Muscle of arm (tissue), 12 donors: ENCODE results near the gene ENKD1. TPM values are rescaled to one million over a fixed set of nuclear protein-coding genes. Genes with fewer than 3 reads are reported as not detected.

Experiments used
- DNase-seq: peaks from one replicate; pipeline ENCODE4 v3.0.0-alpha.2; 2013
- polyA plus RNA-seq, 12 donors: library from polyadenylated mRNA; unstranded; fragments of 120-200 nt; gene quantifications; one replicate each; pipeline ENCODE4 v1.2.1, GENCODE V29; 2013; ENCODE audit not compliant: insufficient read length in 12 of 12

The ENKD1 gene
- polyA plus RNA-seq, 12 donors, result 6.1 to 15.3 (median 8.6) TPM; not detected in 1

DNA sequence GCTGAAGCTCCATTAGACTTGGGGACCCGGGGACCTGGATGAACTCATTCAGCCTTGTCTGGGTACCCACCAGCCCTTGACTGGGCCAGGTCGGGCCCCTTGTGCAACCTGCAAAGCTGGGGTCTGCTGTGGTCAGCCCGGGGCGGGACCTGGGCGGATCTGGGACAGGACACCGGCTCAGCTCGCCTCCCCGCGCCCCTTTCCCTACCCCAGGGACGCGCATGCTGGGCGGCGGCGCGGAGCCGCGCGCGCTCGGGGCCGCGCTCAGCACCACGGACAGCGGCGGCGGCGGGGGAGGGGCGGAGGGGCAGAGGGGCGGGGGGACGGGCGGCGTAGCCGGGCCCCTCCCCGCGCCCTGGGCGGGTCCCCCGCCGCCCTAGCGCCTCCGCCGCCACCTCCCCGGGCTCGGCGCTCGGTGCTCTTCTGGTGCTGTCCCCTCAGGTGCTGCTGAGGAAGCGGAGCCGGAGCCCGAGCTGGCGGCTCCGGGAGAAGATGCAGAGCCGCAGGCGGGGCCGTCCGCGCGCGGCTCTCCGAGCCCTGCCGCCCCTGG is 13.9 kb downstream of the ENKD1 start:
- DNase-seq, result no peak

DNA sequence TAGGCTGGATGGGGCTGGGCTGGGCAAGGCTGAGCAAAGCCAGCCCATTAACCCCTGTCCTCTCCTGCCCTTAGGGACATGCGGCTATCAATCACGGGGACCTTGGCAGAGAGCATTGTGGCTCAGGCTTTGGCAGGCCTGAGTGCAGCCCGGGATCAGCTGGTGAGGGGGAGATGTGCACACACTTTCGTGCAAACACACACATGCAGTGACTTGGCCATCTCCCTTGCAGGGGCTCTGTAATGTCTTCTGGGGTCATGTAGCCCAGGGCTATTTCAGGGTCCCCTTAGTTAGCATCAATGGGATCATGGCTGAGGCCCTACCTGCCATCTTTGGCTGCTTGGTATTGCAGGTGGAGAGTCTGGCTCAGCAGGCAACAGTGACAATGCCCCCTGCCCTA is 14.7 kb downstream of the ENKD1 start:
- no peak for DNase-seq

DNA sequence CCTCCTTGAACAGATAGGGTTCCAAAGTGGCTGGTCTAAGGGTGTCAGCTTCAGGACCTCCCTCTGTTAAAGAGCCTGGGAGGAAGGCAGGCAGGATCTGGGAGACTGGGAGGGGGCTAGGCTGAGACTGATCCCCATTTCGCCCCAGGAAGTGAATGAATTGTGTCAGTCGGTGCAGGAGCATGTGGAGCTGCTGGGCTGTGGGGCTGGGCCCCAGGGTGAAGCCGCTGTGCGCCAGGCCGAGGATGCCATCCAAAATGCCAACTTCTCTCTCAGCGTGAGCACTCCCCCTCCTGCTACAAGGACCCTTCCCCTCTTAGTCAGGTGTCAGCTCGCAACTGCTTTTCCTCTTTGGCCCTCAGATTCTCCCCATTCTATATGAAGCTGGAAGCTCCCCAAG is 15.5 kb downstream of the ENKD1 start:
- no peak for DNase-seq

DNA sequence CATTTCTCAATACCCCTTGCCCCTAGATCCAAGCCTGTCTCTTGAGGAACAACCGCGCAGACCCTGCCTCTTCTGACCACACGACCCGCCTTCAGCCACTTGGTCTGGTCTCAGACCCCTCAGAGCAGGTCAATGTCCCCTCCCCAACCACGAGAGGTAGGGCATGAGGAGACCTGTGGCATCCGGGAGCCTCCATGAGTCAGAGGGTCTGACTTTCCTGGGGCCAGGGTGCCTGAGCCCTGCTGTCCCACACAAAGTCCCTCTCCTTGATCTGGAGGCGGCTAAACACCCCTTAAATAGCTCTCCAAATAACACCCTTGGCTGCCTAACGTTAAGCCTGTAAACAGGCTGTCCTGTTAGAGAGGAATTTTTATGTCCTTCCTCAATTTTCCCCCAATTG is 16.5 kb downstream of the ENKD1 start:
- no peak for DNase-seq

DNA sequence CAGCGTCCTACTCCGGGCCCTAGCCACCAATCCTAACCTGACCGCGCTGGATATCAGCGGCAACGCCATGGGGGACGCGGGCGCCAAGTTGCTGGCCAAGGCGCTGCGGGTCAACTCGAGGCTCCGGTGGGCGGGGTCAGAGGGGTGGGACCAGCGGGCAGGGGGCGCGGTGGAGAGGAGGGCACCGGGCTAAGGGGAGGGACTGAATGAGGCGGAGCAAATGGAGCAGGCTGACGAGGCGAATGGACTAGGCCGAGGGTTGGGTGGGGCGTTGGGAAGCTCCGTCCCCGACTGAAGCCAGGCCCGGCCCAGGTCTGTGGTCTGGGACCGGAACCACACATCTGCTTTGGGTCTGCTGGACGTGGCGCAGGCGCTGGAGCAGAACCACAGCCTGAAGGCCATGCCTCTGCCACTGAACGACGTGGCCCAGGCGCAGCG is 17.0 kb downstream of the ENKD1 start:
- no peak for DNase-seq

DNA sequence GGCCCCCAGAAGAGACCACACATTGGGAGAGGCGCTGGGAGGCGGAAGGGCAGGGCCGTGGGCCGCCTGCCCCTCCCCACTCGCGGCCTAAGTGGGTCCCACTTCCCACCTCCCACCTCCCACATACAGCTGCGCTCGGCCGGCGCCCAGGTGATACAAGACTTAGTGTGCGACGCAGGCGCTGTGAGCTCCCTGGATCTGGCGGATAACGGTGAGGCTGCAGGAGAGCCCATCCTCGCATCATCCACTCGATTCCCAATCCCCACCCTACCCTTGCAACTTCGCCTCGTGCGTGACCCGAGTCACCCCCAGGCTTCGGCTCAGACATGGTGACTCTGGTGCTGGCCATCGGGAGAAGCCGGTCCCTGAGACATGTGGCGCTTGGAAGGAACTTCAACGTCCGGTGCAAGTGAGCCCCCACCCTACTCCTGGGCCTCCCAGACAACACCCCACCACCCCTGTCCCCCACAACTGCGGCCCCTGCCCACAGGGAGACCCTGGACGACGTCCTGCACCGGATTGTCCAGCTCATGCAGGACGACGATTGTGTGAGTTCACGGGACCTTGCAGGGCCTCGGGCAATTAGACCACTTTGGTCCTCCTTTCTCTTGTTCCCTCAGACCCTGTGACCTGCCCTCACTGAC is 17.7 kb downstream of the ENKD1 start:
- DNase-seq, result no peak

DNA sequence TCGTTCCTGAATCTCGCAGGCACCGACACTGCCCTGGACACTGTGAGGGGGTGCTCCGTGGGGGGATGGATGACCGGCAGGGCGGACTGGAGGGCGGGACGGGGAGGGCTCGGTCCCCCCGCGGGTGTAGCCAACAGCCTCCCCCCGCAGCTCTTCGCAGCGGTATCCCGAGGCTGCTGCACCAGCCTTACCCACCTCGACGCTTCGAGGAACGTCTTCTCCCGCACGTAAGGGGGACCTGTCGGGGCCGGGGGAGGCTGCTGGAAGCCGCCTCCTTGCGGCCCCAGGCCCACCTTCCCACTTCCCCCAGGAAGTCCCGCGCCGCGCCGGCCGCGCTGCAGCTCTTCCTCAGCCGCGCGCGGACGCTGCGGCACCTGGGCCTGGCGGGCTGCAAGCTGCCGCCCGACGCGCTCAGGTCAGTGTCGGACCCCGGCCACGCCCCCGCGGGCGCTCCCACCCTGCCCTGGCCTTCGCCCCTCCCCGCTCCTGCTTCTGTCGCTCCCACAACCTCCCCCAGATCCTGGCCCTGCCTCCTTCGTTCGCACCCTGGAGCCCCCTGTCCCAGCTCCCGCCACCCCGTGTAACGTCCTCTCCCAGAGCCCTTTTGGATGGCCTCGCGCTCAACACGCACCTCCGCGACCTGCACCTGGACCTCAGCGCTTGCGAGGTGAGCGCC is 18.3 kb downstream of the ENKD1 start:
- no peak for DNase-seq

DNA sequence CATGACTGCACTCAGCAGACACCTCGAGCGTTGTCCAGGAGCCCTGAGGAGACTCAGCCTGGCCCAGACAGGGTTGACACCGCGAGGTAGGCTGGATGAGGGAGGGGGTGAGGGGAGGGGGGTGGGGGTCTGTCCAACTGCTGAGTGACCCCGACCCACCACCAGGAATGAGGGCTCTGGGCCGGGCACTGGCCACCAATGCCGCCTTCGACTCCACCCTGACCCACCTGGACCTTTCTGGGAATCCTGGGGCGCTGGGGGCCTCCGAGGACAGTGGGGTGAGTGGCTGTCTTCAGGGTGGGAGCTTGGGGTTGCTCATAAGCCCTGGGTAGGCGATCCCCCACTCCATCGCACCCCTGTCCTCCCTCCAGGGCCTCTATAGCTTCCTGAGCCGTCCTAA is 18.9 kb downstream of the ENKD1 start:
- DNase-seq, result no peak

DNA sequence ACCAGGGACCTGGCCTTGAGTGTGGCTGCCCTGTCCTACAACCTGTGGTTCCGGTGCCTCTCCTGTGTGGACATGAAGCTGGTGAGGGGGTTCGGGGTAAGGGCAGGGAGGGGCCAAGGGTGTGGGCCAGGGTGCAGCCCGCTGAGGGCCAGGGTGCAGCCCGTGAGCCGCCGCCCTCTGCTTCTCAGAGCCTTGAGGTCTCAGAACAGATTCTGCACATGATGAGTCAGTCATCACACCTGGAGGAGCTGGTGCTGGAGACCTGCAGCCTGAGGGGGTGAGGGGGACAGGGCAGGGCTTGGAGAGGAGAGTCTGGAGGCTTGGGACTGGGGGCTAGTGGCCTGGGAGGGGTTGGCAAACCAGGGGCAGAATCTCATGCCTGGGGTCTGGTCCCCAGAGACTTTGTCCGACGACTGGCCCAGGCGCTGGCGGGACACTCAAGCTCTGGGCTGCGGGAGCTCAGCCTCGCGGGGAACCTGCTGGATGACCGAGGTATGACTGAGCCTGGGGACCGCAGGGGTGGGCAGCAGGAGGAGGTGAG is 19.4 kb downstream of the ENKD1 start:
- DNase-seq, result no peak

DNA sequence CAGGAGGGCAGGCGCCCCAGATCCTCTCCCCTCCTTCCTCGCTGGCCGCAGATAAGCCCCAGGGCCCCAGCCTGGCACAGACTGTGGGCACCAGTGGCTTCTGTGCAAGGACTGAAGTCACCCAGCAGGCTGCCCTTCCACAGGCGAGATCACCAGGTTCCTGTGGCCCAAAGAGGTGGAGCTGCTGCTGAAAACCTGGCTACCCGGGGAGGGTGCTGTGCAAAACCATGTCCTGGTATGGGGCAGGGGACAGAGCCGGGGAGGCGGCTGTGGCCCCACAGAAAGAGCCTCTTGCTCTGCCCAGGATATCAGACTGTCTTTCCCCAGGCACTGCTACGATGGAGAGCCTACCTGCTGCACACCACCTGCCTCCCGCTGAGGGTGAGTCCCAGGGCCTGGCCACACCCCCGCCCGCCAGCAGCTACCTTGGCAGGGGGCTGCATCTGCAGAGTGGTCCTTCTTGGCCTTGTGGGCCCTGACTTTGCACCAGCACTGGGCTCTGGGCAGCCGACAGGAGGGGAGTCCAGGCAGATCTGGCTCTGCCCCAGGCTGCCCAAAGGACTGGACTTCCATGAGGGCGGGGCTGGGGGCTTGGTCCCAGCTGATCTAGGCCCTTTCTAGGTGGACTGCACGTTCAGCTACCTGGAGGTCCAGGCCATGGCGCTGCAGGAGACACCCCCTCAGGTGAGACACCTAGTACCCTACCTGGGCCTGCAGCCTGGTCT is 21.0 kb downstream of the ENKD1 start:
- no peak for DNase-seq

DNA sequence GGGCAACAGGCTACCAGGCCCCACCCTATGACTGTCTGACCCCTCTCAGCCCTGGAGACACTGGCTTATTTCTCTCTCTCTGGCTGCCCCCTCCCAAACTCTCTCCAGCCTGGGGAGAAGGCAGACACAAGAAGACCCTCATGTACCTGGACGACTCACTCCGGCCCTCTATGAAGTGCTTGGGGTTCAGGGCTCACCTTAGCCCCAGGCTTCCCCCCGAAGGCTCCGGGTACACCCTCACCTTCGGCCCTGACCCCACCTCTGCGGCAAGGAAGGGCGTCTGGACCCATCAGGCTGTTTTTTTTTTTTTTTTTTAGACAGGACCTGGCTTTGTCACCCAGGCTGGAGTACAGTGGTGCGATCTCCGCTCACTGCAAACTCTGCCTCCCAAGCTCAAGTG is 22.5 kb downstream of the ENKD1 start:
- DNase-seq, result no peak

DNA sequence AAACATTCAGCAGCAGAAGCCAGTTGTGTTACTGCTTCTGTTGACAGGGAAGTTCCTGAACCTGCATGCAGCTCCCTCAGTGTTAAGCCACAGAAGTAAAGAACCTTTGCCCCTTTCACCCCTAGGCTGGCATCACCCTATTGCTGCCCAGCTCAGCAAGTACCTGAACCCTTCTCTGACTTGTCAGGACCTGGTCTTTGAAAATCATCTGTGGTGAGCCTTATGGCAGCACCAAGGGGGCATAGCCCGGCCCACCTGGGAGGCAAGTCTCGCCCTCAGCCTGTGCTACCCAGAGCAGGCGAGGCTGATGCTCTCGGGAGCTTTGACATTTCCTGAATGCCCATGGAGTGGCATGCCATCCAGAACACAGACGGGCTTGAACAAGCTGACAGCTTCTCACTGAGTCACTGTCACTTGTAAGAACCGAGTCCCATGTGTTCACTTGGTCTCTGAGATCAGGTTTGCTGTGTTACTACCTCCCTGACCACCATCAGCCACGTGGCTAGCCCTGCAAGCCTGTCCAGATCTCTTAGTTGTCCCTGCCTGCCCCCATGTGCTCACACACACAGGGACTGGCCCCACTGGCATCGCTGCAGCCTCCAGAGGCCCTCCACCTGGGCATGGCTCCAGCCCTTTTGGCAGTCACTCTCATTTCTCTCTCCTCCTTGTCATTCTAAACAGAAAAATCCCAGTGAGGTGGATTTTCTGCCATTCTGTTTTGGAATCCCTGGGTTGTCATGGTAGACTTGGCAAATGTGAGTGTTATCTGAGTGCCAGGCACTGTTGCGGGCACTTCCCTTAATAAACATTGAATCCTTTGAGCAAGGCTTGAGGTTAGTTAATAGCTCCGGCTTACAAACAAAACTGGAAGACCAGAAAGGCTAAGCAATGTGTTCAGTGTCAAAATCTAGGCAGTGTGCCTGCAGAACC is 24.5 kb downstream of the ENKD1 start:
- DNase-seq, result no peak

DNA sequence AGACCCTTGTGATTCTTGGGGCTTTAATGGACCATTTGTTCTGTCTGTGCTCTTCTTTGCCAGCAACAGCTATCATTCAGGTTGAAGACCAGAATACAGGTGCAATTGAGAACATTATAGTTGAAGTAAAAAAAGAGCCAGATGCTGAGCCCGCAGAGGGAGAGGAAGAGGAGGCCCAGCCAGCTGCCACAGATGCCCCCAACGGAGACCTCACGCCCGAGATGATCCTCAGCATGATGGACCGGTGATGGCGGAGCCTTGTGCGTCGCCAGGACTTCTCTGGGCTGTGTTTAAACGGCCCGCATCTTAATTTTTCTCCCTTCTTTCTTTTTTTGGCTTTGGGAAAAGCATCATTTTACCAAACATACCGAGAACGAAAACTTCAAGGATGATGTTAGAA is 28.9 kb downstream of the ENKD1 start:
- no peak for DNase-seq

DNA sequence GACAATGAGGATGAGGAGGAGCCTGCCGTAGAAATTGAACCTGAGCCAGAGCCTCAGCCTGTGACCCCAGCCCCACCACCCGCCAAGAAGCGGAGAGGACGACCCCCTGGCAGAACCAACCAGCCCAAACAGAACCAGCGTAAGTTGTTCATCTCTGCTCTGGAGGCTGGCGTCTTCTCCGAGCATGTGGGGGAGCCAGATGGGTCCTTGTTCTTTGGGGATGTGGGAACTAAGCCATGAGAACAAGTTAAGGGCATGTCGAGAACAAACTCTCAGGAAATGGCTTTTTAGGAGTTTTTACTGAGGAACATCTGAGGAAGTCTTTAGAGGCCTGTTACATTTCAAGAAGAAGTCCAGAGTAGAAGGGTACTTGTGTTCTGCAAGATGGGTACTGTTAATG is 29.8 kb downstream of the ENKD1 start:
- DNase-seq, result no peak

DNA sequence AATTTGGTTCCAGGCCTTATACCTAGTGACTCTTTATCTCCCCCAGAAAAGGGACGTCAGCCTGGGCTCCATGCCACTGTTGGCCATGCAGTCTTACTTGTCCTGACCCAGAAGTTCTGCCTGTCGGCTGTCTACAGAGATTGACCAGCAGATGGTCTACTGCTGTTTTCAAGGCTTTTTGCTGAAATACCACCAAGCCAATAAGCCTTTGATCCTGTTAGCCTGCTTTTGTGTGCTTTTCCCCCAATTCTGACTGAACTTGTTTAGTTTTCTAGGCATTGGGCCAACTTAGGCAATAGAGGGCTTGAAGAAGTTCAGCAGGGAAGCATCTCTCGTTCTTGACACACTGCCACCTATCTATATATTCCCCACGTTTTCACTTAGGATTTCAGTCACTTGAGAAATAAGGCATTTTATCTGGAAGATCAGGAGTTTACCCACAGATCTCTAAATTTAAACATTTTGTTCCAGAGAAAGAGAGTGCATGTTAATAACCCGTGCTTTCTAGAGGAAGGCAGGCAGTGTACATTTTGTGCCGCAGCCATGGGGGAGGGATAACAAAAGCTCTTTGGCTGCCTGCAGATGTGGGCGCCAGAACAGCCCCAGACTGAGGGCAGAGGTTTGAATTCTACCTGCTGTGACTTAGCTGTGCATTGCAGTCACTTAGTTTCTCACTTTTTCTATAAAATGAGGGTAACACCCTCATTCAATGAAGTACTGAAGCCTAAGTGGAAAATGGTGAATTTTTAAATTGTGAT is 34.0 kb downstream of the ENKD1 start:
- no peak for DNase-seq

DNA sequence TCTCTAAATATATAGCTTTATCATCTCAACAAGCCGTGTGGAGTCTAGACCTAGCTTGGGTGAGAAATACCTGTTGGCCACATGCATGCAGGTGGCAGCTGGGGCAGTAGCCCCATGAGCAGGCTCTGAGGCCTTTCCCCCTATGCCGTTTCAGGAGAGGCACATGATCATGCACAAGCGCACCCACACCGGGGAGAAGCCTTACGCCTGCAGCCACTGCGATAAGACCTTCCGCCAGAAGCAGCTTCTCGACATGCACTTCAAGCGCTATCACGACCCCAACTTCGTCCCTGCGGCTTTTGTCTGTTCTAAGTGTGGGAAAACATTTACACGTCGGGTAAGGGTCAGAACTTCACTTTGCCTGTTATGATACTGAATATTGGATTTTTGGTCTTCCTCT is 38.3 kb downstream of the ENKD1 start:
- DNase-seq, result no peak

DNA sequence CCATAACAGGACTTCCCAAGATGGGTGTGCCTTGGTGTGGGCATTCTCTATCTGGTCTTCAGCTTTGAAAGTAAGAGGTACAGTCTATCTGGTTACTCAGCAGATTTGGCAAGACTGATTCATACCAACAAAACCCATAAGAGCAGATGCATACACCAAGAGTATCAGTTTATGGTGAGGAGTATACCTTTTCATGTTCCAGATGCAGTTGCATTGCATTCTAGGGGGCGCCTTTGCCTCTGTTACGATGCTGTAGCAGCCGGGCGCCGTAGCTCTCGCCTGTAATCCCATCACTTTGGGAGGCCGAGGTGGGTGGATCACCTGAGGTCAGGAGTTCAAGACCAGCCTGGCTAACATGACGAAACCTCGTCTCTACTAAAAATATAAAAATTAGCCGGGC is 52.7 kb downstream of the ENKD1 start:
- DNase-seq, result no peak
